HCT116 (cell line): ENCODE results near the gene NUCB1. TPM values are rescaled to one million over a fixed set of nuclear protein-coding genes. Genes with fewer than 3 reads are reported as not detected.

ENCODE experiments used
- ELF1 ChIP-seq: IDR thresholded peaks from 2 replicates; pipeline ENCODE4 v1.6.1; 2012; ENCODE audit warnings: low read depth, borderline replicate concordance
- EZH2 ChIP-seq: fragments of 200-600 bp; sonication (generic); IDR thresholded peaks from 2 replicates; pipeline ENCODE4 v1.6.1; 2017; ENCODE audit warnings: antibody characterized with exemption, mixed run types
- EZH2phosphoT487 ChIP-seq: fragments of 200-600 bp; IDR thresholded peaks from 2 replicates; pipeline ENCODE4 v1.6.1; 2018; ENCODE audit warnings: antibody characterized with exemption, borderline replicate concordance
- JUND ChIP-seq: IDR thresholded peaks from 2 replicates; pipeline ENCODE4 v1.6.1; 2012
- MAX ChIP-seq: IDR thresholded peaks from 2 replicates; pipeline ENCODE4 v1.6.1; 2012
- POLR2AphosphoS5 ChIP-seq: IDR thresholded peaks from 2 replicates; pipeline ENCODE4 v1.6.1; 2011; ENCODE audit warnings: mild to moderate bottlenecking, low read depth, low read length, moderate library complexity
- RAD21 ChIP-seq: IDR thresholded peaks from 2 replicates; pipeline ENCODE4 v1.6.1; 2012; ENCODE audit warnings: low read depth, mild to moderate bottlenecking
- REST ChIP-seq: IDR thresholded peaks from 2 replicates; pipeline ENCODE4 v1.6.1; 2012; ENCODE audit warnings: low read depth
- SIN3A ChIP-seq: IDR thresholded peaks from 2 replicates; pipeline ENCODE4 v1.6.1; 2012; ENCODE audit warnings: low read depth
- SP1 ChIP-seq: IDR thresholded peaks from 2 replicates; pipeline ENCODE4 v1.6.1; 2012; ENCODE audit warnings: low read depth
- ZFX ChIP-seq: fragments of 450-650 bp; IDR thresholded peaks from 2 replicates; pipeline ENCODE4 v1.6.1; 2017
- total RNA-seq: library from RNA; stranded (reverse); gene quantifications from one replicate; pipeline ENCODE4 v1.2.1, GENCODE V29; 2021; ENCODE audit not compliant: unreplicated experiment

NUCB1 gene
- total RNA-seq, 1 experiment from 2014 or later: 88.8 TPM

- no peak for TF ChIP-seq REST
- TF ChIP-seq RAD21: no peak
- no peak for TF ChIP-seq EZH2
- peak; percentile 33; the same call in 1 of the 2 replicates for TF ChIP-seq ZFX
- TF ChIP-seq SIN3A: peak; percentile 99
- no peak for TF ChIP-seq JUND
- no peak for TF ChIP-seq ELF1
- no peak for TF ChIP-seq EZH2phosphoT487
- TF ChIP-seq POLR2AphosphoS5: peak; percentile 100
- TF ChIP-seq SP1: peak; percentile 76
- TF ChIP-seq MAX: peak; percentile 67
These were observed 65.1 kb downstream of the NUCB1 start, which contains the start of gene FTL (continued) for GRCh38 chr19:48965040-48965805.
